Coronary artery (tissue), 2 donors: ENCODE results near the gene CEP72.
A peak's percentile ranks its signal among the peaks of the same experiment; 100 is the strongest.

ENCODE experiments used
- DNase-seq: peaks from one replicate; pipeline ENCODE4 v3.0.0-alpha.2; 2017; ENCODE audit warnings: low spot score
- H3K27ac ChIP-seq, 2 donors: fragments of 200-600 bp; sonication (generic); one replicate each; pipeline ENCODE4 v1.5.1; 2016 to 2019
- H3K4me3 ChIP-seq: fragments of 200-600 bp; sonication (generic); 2 replicates; pipeline ENCODE4 v1.5.1; 2016; ENCODE audit warnings: mild to moderate bottlenecking, moderate library complexity
- CTCF ChIP-seq: fragments of 200-600 bp; sonication (generic); IDR thresholded peaks from one replicate; pipeline ENCODE4 v1.5.1; 2019; ENCODE audit warnings: antibody characterized with exemption

Gene CEP72

GRCh38 chr5:585556-585955 lies 26.6 kb upstream of the CEP72 start:
- DNase-seq, result peak; percentile 40
- Histone ChIP-seq H3K4me3 (no peak overlapping the region), H3K27ac (no peak overlapping the region)
- TF ChIP-seq CTCF, result no peak

GRCh38 chr5:585962-586628 lies 26.0 kb upstream of the CEP72 start:
- DNase-seq, result no peak
- no peak for TF ChIP-seq CTCF
- no peak overlapping the region for H3K27ac ChIP-seq
- H3K4me3 ChIP-seq, result no peak overlapping the region

GRCh38 chr5:586751-587285 lies 25.3 kb upstream of the CEP72 start:
- no peak overlapping the region for H3K27ac ChIP-seq
- H3K4me3 ChIP-seq, result no peak overlapping the region
- DNase-seq, result peak; percentile 59
- no peak for TF ChIP-seq CTCF

- DNase-seq, result peak; percentile 52
- Histone ChIP-seq H3K4me3 (no peak overlapping the region), H3K27ac (no peak overlapping the region)
- no peak for TF ChIP-seq CTCF
Measured at GRCh38 chr5:587403-587802, 24.7 kb upstream of the CEP72 start.

GRCh38 chr5:588406-588995 lies 23.6 kb upstream of the CEP72 start:
- no peak for TF ChIP-seq CTCF
- peak; percentile 35 for DNase-seq
- H3K27ac ChIP-seq, result no peak overlapping the region

GRCh38 chr5:589173-589572 lies 23.0 kb upstream of the CEP72 start:
- Histone ChIP-seq H3K4me3 (no peak overlapping the region), H3K27ac (no peak overlapping the region)
- no peak for DNase-seq
- no peak for TF ChIP-seq CTCF

More at GRCh38 chr5:588406-588995, 23.6 kb upstream of the CEP72 start:
- no peak overlapping the region for H3K4me3 ChIP-seq

- peak; percentile 31 for DNase-seq
- H3K4me3 ChIP-seq, result no peak overlapping the region
- no peak for TF ChIP-seq CTCF
- no peak overlapping the region for H3K27ac ChIP-seq
Measured at GRCh38 chr5:589588-589987, 22.6 kb upstream of the CEP72 start.
